Measurements from ENCODE around the gene RAB4A. TPM values are rescaled to one million over a fixed set of nuclear protein-coding genes. Genes with fewer than 3 reads are reported as not detected.

RAB4A gene
- total RNA-seq, 1 donor from 2014 or later = 28.1 TPM

- no peak overlapping the region for H3K4me3 ChIP-seq (ENCODE audit: low read depth, low read length)
- no peak for DNase-seq (ENCODE audit: low read depth)
- TF ChIP-seq, protein P1, sequence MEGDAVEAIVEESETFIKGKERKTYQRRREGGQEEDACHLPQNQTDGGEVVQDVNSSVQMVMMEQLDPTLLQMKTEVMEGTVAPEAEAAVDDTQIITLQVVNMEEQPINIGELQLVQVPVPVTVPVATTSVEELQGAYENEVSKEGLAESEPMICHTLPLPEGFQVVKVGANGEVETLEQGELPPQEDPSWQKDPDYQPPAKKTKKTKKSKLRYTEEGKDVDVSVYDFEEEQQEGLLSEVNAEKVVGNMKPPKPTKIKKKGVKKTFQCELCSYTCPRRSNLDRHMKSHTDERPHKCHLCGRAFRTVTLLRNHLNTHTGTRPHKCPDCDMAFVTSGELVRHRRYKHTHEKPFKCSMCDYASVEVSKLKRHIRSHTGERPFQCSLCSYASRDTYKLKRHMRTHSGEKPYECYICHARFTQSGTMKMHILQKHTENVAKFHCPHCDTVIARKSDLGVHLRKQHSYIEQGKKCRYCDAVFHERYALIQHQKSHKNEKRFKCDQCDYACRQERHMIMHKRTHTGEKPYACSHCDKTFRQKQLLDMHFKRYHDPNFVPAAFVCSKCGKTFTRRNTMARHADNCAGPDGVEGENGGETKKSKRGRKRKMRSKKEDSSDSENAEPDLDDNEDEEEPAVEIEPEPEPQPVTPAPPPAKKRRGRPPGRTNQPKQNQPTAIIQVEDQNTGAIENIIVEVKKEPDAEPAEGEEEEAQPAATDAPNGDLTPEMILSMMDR (conservative IDR thresholded peaks at IDR 0.05; ENCODE audit: low read depth, low read length) = no peak
These were observed 27.3 kb upstream of the RAB4A start for GRCh38 chr1:229243638-229244037.

DNA sequence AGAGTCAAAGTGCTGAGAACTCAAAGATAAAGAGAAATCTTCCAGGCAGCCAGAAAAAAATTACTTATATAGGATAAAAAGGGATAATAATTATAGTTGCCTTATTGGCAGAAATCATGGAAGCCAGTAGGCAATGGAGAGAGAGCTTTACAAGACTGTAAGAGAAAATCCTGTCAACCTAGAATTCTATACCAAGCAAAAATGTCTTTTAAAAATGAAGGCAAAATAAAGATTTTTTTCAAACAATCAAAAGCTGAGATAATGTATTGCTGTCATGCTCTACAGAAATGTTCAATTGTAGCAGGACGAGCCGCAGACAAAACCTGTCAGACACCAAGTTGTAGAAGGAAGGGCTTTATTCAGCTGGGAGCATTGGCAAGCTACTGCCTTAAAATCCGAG is 26.8 kb upstream of the RAB4A start:
- TF ChIP-seq, protein P1 (conservative IDR thresholded peaks at IDR 0.05; ENCODE audit: low read depth, low read length) = no peak
- no peak for DNase-seq (ENCODE audit: low read depth)
- no peak overlapping the region for H3K4me3 ChIP-seq (ENCODE audit: low read depth, low read length)

DNA sequence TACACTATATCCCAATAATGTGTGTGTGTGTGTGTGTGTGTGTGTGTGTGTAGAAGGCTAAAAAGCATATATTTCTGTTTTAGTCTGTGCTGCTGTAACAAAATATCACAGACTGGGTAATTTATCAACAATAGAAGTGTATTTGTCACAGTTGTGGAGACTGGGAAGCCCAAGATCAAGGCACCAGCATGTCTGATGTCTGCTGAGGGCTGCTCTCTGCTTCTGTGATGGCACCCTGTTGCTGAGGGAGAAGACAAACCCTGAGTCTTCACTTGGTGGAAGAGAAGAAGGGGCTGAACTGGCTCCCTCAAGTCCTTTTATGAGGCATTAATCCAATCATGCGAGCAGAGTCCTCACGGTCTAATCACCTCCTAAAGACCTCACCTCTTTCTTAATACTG is 23.0 kb upstream of the RAB4A start:
- no peak for DNase-seq (ENCODE audit: low read depth)
- H3K4me3 ChIP-seq (ENCODE audit: low read depth, low read length) = no peak overlapping the region
- TF ChIP-seq, protein P1 (conservative IDR thresholded peaks at IDR 0.05; ENCODE audit: low read depth, low read length) = no peak

DNA sequence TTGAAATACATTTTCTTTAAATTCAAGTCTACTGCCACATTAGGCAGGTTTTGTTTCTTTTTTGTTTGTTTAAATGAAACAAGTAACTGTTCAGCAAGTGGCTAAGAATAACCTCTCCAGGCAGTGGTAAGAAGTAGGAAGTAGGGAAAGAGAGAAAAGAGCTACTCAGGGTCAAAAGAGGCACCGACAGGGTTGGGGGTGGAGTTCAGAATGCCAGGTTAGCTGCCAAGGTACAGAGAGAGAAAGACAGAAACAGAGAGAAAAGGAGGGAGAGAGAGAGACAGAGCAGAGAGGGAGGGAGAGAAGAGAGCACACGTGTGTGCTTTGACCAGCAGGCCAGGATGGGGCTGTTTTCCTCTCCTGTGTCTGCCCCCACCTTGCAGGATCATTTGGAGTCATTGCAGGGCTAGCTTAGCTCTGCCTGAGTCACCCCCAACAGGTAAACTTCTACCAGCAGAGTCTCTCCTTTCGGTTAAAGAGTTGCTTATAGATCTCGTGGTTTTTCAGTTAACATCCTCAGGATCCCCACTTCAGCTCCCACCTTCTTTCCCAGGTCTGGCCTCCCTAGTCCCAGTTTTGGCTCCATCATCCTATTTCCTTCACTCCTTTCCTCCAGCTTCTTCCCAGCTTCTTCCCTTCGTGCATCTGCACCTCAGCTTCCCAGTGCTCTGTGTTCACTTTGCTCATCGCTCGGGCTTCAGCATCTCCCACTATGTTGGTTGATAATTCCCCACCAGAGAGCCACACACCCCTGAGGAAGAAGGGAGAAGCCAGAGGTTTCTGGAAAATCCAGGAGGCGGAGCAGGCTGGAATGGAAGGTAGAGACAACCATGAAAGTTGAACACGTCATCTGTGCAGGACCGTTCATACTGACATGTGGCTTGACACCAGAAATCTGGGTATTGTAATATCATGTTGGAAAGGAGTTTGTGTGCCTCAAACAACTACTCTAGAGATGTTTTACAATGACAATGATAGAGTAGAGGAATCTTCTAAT is 21.8 kb upstream of the RAB4A start:
- no peak for DNase-seq (ENCODE audit: low read depth)
- H3K4me3 ChIP-seq (ENCODE audit: low read depth, low read length) = no peak overlapping the region
- TF ChIP-seq, protein P1 (conservative IDR thresholded peaks at IDR 0.05; ENCODE audit: low read depth, low read length) = no peak

DNA sequence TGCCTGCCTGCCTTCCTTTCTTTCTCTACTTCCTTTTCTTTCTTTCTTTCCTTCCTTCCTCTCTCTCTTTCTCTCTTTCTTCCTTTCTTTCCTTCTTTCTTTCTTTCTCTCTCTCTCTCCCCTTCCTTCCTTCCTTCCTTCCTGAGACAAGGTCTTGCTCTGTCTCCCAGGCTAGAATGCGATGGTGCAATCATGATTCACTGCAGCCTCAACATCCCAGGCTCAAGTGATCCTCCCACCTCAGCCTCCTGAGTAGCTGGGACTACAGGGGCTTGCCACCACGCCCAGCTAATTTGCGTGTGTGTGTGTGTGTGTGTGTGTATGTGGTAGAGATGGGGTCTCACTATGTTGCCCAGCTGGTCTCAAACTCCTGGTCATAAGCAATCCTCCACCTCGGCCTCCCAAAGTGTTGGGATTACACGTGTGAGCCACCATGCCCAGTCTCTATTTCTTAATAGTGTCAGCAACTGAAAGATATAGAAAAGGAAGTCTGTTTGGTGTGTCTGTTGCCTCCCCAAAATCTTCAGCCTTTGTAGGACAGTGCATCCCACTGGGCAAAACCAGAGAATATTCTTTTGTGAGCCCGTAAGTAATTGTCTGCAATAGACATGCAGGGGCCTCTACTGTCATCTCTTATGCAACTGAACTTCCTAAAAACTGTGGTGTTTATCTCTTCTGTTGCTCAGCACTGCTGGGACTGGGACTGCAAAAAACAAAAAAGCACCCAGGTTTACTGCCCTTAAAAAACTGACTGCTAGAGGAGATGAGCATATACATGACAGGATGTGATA is 20.9 kb upstream of the RAB4A start:
- H3K4me3 ChIP-seq (ENCODE audit: low read depth, low read length) = no peak overlapping the region
- DNase-seq (ENCODE audit: low read depth) = no peak
- TF ChIP-seq, protein P1 (conservative IDR thresholded peaks at IDR 0.05; ENCODE audit: low read depth, low read length) = no peak

- TF ChIP-seq, protein P1 (conservative IDR thresholded peaks at IDR 0.05; ENCODE audit: low read depth, low read length) = no peak
- no peak overlapping the region for H3K4me3 ChIP-seq (ENCODE audit: low read depth, low read length)
- no peak for DNase-seq (ENCODE audit: low read depth)
These were observed 19.7 kb upstream of the RAB4A start for GRCh38 chr1:229251185-229251584.

Measured in epithelial cell of proximal tubule (primary cell).